Neutrophil (primary cell): ENCODE data around the gene PAMR1.

Experiments
- H3K27ac ChIP-seq: fragments of 200-600 bp; sonication (generic); 2 replicates; pipeline ENCODE4 v1.5.1; 2016; ENCODE audit warnings: mild to moderate bottlenecking, moderate library complexity
- H3K27me3 ChIP-seq: fragments of 200-600 bp; sonication (generic); 2 replicates; pipeline ENCODE4 v1.6.0; 2016; ENCODE audit warnings: mild to moderate bottlenecking
- H3K36me3 ChIP-seq: fragments of 200-600 bp; sonication (generic); 2 replicates; pipeline ENCODE4 v1.5.1; 2017
- H3K4me1 ChIP-seq, 2 experiments: fragments of 200-600 bp in 1 of 2; sonication (generic) in 1 of 2; 1 replicate in 1 of 2; 2 replicates in 1 of 2; pipeline versions ENCODE4 v1.5.1 to v1.6.1; 2013 to 2016; ENCODE audit warnings: low read depth in 1 of 2, low read length in 1 of 2, mild to moderate bottlenecking in 1 of 2, moderate library complexity in 1 of 2; ENCODE audit not compliant: control insufficient read depth in 1 of 2, insufficient read depth in 1 of 2
- H3K4me3 ChIP-seq, 2 experiments: fragments of 200-600 bp in 1 of 2; sonication (generic) in 1 of 2; 1 replicate in 1 of 2; 2 replicates in 1 of 2; pipeline ENCODE4 v1.5.1; 2013 to 2016; ENCODE audit warnings: low read depth in 1 of 2, low read length in 1 of 2, mild to moderate bottlenecking in 1 of 2, moderate library complexity in 1 of 2
- H3K9me3 ChIP-seq: fragments of 200-600 bp; sonication (generic); 2 replicates; pipeline ENCODE4 v1.5.1; 2016
- TF ChIP-seq, protein P1 (sequence below): fragments of 200-600 bp; sonication (generic); IDR thresholded peaks from 2 replicates; pipeline ENCODE4 v1.5.1; 2016; ENCODE audit warnings: antibody characterized with exemption

PAMR1 gene

DNA sequence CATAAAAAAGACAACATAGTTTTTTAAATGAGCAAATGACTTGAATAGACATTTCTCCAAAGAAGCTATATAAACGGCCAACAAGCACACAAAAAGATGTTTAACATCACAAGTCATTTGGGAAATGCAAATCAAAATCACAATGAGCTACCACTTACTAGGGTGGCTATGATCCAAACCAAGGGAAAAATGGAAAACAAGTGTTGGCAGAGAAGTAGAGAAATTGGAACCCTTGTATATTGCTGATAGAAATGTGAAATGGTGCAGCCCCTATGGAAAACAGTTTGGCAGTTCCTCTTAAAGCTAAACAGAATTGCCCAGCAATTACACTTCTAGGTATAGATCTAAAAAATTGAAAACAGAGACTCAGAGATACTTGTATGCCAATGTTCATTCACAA is 29.0 kb downstream of the PAMR1 start:
- H3K27ac ChIP-seq = no peak overlapping the region
- peaks cover 4% of the 10 kb centered on the region for H3K27me3 ChIP-seq

DNA sequence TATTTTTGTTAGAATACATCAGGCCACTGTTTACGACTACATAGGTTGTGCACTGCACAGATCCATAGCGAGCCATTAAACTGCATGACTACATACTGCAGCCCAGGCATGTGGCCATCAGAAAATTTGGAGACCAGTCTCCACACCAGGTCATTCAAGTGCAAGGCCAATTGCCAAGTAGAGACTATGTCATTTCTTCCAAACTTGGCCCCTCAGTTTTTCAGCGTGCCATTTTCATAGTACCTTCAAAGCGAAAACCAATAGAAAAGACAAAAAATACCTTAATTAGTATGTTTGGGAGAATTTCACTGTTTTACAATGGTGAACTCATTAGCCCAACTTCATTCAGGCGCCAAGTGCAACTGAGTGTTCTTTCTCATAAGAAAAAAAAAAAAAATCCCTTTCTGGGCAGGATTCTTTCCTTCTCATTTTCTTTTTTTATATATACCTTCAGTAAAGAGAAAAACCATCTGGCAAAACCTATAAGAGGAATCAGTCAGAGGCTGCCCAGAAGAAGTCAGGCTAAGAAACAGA is 30.4 kb downstream of the PAMR1 start:
- no peaks in the 10 kb centered on the region for H3K9me3 ChIP-seq

More for the DNA sequence above, 29.0 kb downstream of the PAMR1 start:
- no peaks in the 10 kb centered on the region for H3K4me1 ChIP-seq
- no peaks in the 10 kb centered on the region for H3K36me3 ChIP-seq
- no peaks in the 10 kb centered on the region for H3K9me3 ChIP-seq
- TF ChIP-seq, protein P1, sequence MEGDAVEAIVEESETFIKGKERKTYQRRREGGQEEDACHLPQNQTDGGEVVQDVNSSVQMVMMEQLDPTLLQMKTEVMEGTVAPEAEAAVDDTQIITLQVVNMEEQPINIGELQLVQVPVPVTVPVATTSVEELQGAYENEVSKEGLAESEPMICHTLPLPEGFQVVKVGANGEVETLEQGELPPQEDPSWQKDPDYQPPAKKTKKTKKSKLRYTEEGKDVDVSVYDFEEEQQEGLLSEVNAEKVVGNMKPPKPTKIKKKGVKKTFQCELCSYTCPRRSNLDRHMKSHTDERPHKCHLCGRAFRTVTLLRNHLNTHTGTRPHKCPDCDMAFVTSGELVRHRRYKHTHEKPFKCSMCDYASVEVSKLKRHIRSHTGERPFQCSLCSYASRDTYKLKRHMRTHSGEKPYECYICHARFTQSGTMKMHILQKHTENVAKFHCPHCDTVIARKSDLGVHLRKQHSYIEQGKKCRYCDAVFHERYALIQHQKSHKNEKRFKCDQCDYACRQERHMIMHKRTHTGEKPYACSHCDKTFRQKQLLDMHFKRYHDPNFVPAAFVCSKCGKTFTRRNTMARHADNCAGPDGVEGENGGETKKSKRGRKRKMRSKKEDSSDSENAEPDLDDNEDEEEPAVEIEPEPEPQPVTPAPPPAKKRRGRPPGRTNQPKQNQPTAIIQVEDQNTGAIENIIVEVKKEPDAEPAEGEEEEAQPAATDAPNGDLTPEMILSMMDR = no peak
- no peak overlapping the region for H3K4me3 ChIP-seq

DNA sequence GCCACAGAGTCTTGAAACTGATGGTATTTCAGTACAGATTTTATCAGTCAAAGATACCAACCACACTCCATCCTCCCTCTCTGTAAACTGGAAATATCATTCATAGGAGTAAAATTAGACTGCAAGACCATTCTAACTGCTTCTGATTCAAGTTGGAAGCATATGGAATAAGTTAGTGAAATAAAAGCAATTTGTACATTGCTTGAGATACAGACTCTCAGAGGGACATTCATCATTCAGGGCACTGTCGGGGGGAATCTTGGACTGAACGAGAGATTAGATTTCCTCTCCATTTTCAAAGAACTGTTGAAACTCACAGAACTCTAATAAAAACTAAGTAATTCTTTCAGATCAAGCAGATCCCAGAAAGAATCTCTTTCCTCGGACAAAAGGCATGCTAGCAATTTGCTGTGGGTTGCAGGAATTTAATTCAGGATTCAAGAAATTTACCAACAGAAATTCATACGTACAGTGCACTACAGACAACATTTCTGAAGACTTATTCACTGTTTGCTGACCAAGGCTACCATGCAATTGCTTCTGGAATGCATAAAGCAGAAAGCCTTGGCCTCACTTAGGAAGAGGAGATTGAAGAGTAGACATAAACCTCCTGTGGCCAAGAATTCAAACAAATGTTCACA is 34.1 kb downstream of the PAMR1 start:
- no peaks in the 10 kb centered on the region for H3K36me3 ChIP-seq
- TF ChIP-seq, protein P1 = no peak
- H3K9me3 ChIP-seq = no peaks in the 10 kb centered on the region
- H3K27me3 ChIP-seq = peaks cover 20% of the 10 kb centered on the region
- H3K27ac ChIP-seq = no peak overlapping the region
- H3K4me3 ChIP-seq = no peak overlapping the region
- H3K4me1 ChIP-seq = no peaks in the 10 kb centered on the region

More for the DNA sequence above, 30.4 kb downstream of the PAMR1 start:
- H3K4me1 ChIP-seq = no peaks in the 10 kb centered on the region
- H3K36me3 ChIP-seq = no peaks in the 10 kb centered on the region
- H3K27ac ChIP-seq = no peak overlapping the region
- TF ChIP-seq, protein P1 = no peak
- H3K27me3 ChIP-seq = peaks cover 4% of the 10 kb centered on the region
- no peak overlapping the region for H3K4me3 ChIP-seq

DNA sequence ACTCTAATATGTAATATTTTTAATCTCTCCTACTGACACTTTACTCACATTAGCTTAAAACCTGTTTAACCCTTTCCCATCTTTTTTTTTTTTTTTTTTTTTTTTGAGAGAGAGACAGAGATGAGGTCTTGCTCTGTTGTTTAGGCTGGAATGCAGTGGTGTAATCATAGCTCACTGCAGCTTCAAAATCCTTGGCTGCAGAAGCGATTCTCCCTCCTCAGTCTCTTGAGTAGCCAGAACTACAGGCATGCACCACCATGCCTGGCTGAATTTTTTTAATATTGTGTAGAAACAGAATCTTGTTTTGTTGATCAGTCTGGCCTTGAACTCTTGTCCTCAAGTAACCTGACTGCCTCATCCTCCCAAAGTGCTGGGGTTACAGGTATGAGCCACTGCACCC is 37.3 kb downstream of the PAMR1 start:
- Histone ChIP-seq H3K9me3 (no peaks in the 10 kb centered on the region), H3K36me3 (no peaks in the 10 kb centered on the region), H3K4me3 (no peak overlapping the region), H3K27me3 (peaks cover 42% of the 10 kb centered on the region), H3K27ac (no peak overlapping the region), H3K4me1 (no peaks in the 10 kb centered on the region)
- TF ChIP-seq, protein P1 = no peak

GRCh38 chr11:35487532-35488078 is 37.8 kb downstream of the PAMR1 start:
- Histone ChIP-seq H3K27ac (no peak overlapping the region), H3K9me3 (no peaks in the 10 kb centered on the region), H3K4me3 (no peak overlapping the region), H3K27me3 (peaks cover 47% of the 10 kb centered on the region), H3K36me3 (no peaks in the 10 kb centered on the region), H3K4me1 (no peaks in the 10 kb centered on the region)
- TF ChIP-seq, protein P1 = no peak
